Loucy (cell line): ENCODE data around the gene RAN.

Source experiments
- H2AFZ ChIP-seq: fragments of 200-600 bp; sonication (generic); 2 replicates; pipeline ENCODE4 v1.6.0; 2016; ENCODE audit warnings: antibody characterized with exemption, mild to moderate bottlenecking, low read length, moderate library complexity
- H3F3A ChIP-seq: fragments of 200-600 bp; 2 replicates; pipeline ENCODE4 v1.6.0; 2016; ENCODE audit warnings: antibody characterized with exemption, low read depth, mild to moderate bottlenecking
- H3K27me3 ChIP-seq: fragments of 200-600 bp; sonication (generic); 2 replicates; pipeline ENCODE4 v1.6.1; 2014; ENCODE audit warnings: low read length, mild to moderate bottlenecking; ENCODE audit not compliant: insufficient read depth, poor library complexity, severe bottlenecking
- H3K36me3 ChIP-seq: fragments of 200-600 bp; sonication (generic); 2 replicates; pipeline ENCODE4 v1.6.1; 2016; ENCODE audit warnings: low read length; ENCODE audit not compliant: insufficient read depth
- H3K4me1 ChIP-seq: fragments of 200-600 bp; sonication (generic); 2 replicates; pipeline ENCODE4 v1.5.1; 2014; ENCODE audit warnings: low read length, mild to moderate bottlenecking; ENCODE audit not compliant: insufficient read depth, poor library complexity, severe bottlenecking
- H3K4me2 ChIP-seq: fragments of 200-600 bp; sonication (generic); 2 replicates; pipeline ENCODE4 v1.6.0; 2014; ENCODE audit warnings: antibody characterized with exemption, low read length, low read depth, mild to moderate bottlenecking; ENCODE audit not compliant: poor library complexity, severe bottlenecking
- H3K4me3 ChIP-seq: fragments of 200-600 bp; sonication (generic); 2 replicates; pipeline ENCODE4 v1.5.1; 2014; ENCODE audit warnings: low read length, mild to moderate bottlenecking, mixed read lengths; ENCODE audit not compliant: poor library complexity, severe bottlenecking
- H3K79me2 ChIP-seq: fragments of 200-600 bp; sonication (generic); 2 replicates; pipeline ENCODE4 v1.6.1; 2014; ENCODE audit warnings: low read length; ENCODE audit not compliant: insufficient read depth
- H3K9ac ChIP-seq: fragments of 200-600 bp; sonication (generic); 2 replicates; pipeline ENCODE4 v1.6.0; 2014; ENCODE audit warnings: mild to moderate bottlenecking, low read depth, low read length, moderate library complexity; ENCODE audit not compliant: poor library complexity, severe bottlenecking
- H3K9me2 ChIP-seq: fragments of 200-600 bp; sonication (generic); replicated peaks from 2 replicates; pipeline ENCODE4 v1.6.1; 2016; ENCODE audit warnings: low read depth, low read length, mixed read lengths
- H3K9me3 ChIP-seq: fragments of 200-600 bp; sonication (generic); 2 replicates; pipeline ENCODE4 v1.6.1; 2014; ENCODE audit warnings: mild to moderate bottlenecking, antibody characterized with exemption, low read length, low read depth; ENCODE audit not compliant: insufficient read depth
- H4K20me1 ChIP-seq: fragments of 200-600 bp; sonication (generic); 2 replicates; pipeline ENCODE4 v1.6.0; 2014; ENCODE audit warnings: antibody characterized with exemption, low read length, mild to moderate bottlenecking; ENCODE audit not compliant: insufficient read depth, poor library complexity, severe bottlenecking
- CTCF ChIP-seq: fragments of 200-600 bp; sonication (generic); conservative IDR thresholded peaks from 2 replicates; pipeline ENCODE4 v1.5.1; 2014; ENCODE audit warnings: mild to moderate bottlenecking, antibody characterized with exemption, low read length
- EZH2phosphoT487 ChIP-seq: fragments of 200-600 bp; IDR thresholded peaks from 2 replicates; pipeline ENCODE4 v1.6.1; 2018; ENCODE audit warnings: antibody characterized with exemption, mild to moderate bottlenecking, moderate library complexity, borderline replicate concordance

RAN gene

GRCh38 chr12:130830246-130830551, 41.7 kb upstream of the RAN start:
- no peak overlapping the region for H3K9ac ChIP-seq
- no peaks in the 10 kb centered on the region for H3K9me2 ChIP-seq
- no peaks in the 10 kb centered on the region for H3K27me3 ChIP-seq
- H2AFZ ChIP-seq: no peak overlapping the region
- peaks cover 5% of the 10 kb centered on the region for H3K4me1 ChIP-seq
- H4K20me1 ChIP-seq: no peaks in the 10 kb centered on the region
- H3F3A ChIP-seq: no peaks in the 10 kb centered on the region
- no peak overlapping the region for H3K4me3 ChIP-seq
- TF ChIP-seq CTCF: no peak
- TF ChIP-seq EZH2phosphoT487: no peak
- H3K36me3 ChIP-seq: no peaks in the 10 kb centered on the region
- peaks cover 7% of the 10 kb centered on the region; the same call in 1 of the 2 replicates for H3K79me2 ChIP-seq
- no peaks in the 10 kb centered on the region for H3K9me3 ChIP-seq
- H3K4me2 ChIP-seq: no peak overlapping the region

- no peak overlapping the region for H3K4me2 ChIP-seq
- H3K27me3 ChIP-seq: no peaks in the 10 kb centered on the region
- peaks cover 7% of the 10 kb centered on the region; the same call in 1 of the 2 replicates for H3K79me2 ChIP-seq
- no peaks in the 10 kb centered on the region for H3K9me3 ChIP-seq
- no peak overlapping the region for H2AFZ ChIP-seq
- no peaks in the 10 kb centered on the region for H3K9me2 ChIP-seq
- H3K4me3 ChIP-seq: no peak overlapping the region
- no peaks in the 10 kb centered on the region for H4K20me1 ChIP-seq
- no peak overlapping the region for H3K9ac ChIP-seq
- peaks cover 14% of the 10 kb centered on the region for H3K4me1 ChIP-seq
- no peaks in the 10 kb centered on the region; the same call in 1 of the 2 replicates for H3F3A ChIP-seq
- TF ChIP-seq EZH2phosphoT487: no peak
- no peak for TF ChIP-seq CTCF
- H3K36me3 ChIP-seq: no peaks in the 10 kb centered on the region
Measured at GRCh38 chr12:130831246-130831645, 40.6 kb upstream of the RAN start.

- Histone ChIP-seq H3K4me1 (peaks cover 19% of the 10 kb centered on the region), H3K4me3 (no peak overlapping the region), H3K79me2 (peaks cover 7% of the 10 kb centered on the region; the same call in 1 of the 2 replicates), H3K9me2 (no peaks in the 10 kb centered on the region), H3K36me3 (no peaks in the 10 kb centered on the region), H3K9me3 (no peaks in the 10 kb centered on the region), H3K4me2 (no peak overlapping the region), H3K27me3 (no peaks in the 10 kb centered on the region), H3F3A (peaks cover 3% of the 10 kb centered on the region; the same call in 1 of the 2 replicates), H4K20me1 (no peaks in the 10 kb centered on the region), H3K9ac (no peak overlapping the region), H2AFZ (no peak overlapping the region)
- no peak for TF ChIP-seq CTCF
- no peak for TF ChIP-seq EZH2phosphoT487
Measured at GRCh38 chr12:130831876-130832405, 39.9 kb upstream of the RAN start.
